ENCODE data around the gene IFITM5.

The IFITM5 gene

GRCh38 chr11:295351-296170, 3.8 kb downstream of the IFITM5 start:
- no peak for DNase-seq (ENCODE audit: low spot score)

GRCh38 chr11:294780-295179, 4.5 kb downstream of the IFITM5 start:
- no peak for DNase-seq (ENCODE audit: low spot score)

- no peak for DNase-seq (ENCODE audit: low spot score)
These were observed 5.3 kb downstream of the IFITM5 start for GRCh38 chr11:293852-294661.

GRCh38 chr11:293271-293851, 6.0 kb downstream of the IFITM5 start:
- no peak for DNase-seq (ENCODE audit: low spot score)

GRCh38 chr11:292211-293121, 6.9 kb downstream of the IFITM5 start:
- no peak for DNase-seq (ENCODE audit: low spot score)

- DNase-seq (ENCODE audit: low spot score), result no peak
These were observed 7.8 kb downstream of the IFITM5 start for GRCh38 chr11:291281-292210.

GRCh38 chr11:290621-291231, 8.6 kb downstream of the IFITM5 start:
- no peak for DNase-seq (ENCODE audit: low spot score)

- no peak for DNase-seq (ENCODE audit: low spot score)
These were observed 9.4 kb downstream of the IFITM5 start for GRCh38 chr11:289712-290620.

- no peak for DNase-seq (ENCODE audit: low spot score)
These were observed 10.0 kb downstream of the IFITM5 start for GRCh38 chr11:289398-289711.

GRCh38 chr11:288478-289397, 10.6 kb downstream of the IFITM5 start, which contains the start of gene PGGHG:
TSS of gene PGGHG (plus strand) at chr11:289126. CDS start at chr11:289817, 691 bp downstream.
- peak; percentile 37 for DNase-seq (ENCODE audit: low spot score)

- DNase-seq (ENCODE audit: low spot score), result peak; percentile 37
These were observed 11.4 kb downstream of the IFITM5 start for GRCh38 chr11:287821-288477.

- peak; percentile 35 for DNase-seq (ENCODE audit: low spot score)
These were observed 12.1 kb downstream of the IFITM5 start for GRCh38 chr11:286977-287820.

GRCh38 chr11:285894-286220, 13.5 kb downstream of the IFITM5 start:
- DNase-seq (ENCODE audit: low spot score), result no peak

GRCh38 chr11:285021-285893, 14.1 kb downstream of the IFITM5 start:
- DNase-seq (ENCODE audit: low spot score), result no peak

- no peak for DNase-seq (ENCODE audit: low spot score)
These were observed 15.0 kb downstream of the IFITM5 start for GRCh38 chr11:284105-285020.
